ENCODE results near the gene FBLN5. TPM values are rescaled to one million over a fixed set of nuclear protein-coding genes. Genes with fewer than 3 reads are reported as not detected.

The FBLN5 gene
- total RNA-seq, 5 donors from 2014 or later (not counting 1 experiment from before 2014, with no cell fraction given): 4.2 to 19.5 (median 9.5) TPM

Other genes with a start within 250 kb of the FBLN5 start
- 1 to 10 TPM; 2.5 to 6.2 (median 4.0) TPM for gene CATSPERB, start 215.6 kb downstream of the FBLN5 start, total RNA-seq
- gene TC2N, start 80.2 kb downstream of the FBLN5 start, total RNA-seq: 100 to 1,000 TPM; 203 to 274 (median 243) TPM
- 10 to 100 TPM; 52.7 to 58.3 (median 54.8) TPM for gene TRIP11, start 92.4 kb upstream of the FBLN5 start, total RNA-seq
- 10 to 100 TPM; 31.0 to 50.2 (median 41.8) TPM for gene ATXN3, start 158.9 kb upstream of the FBLN5 start, total RNA-seq
- 10 to 100 TPM; 40.1 to 81.1 (median 75.0) TPM for gene NDUFB1, start 174.0 kb upstream of the FBLN5 start, total RNA-seq
- 10 to 100 TPM; 27.6 to 57.4 (median 45.5) TPM for gene CPSF2, start 174.3 kb upstream of the FBLN5 start, total RNA-seq

Measured in T-cell (primary cell).